HepG2 (cell line): ENCODE results near the gene MGST2. TPM values are rescaled to one million over a fixed set of nuclear protein-coding genes. Genes with fewer than 3 reads are reported as not detected.
A peak's percentile ranks its signal among the peaks of the same experiment; 100 is the strongest.

ENCODE experiments used
- ARID5B ChIP-seq: IDR thresholded peaks from 2 replicates; pipeline ENCODE4 v1.4.0; 2020; ENCODE audit warnings: mild to moderate bottlenecking, missing genetic modification reagents
- BCLAF1 ChIP-seq: fragments of 450-650 bp; IDR thresholded peaks from 2 replicates; pipeline ENCODE4 v1.6.1; 2017; ENCODE audit warnings: mild to moderate bottlenecking
- EED ChIP-seq: sonication (generic); formaldehyde crosslinking; IDR thresholded peaks from 2 replicates; pipeline ENCODE4 v1.5.0; 2020; ENCODE audit warnings: mild to moderate bottlenecking, missing genetic modification reagents
- GATAD2A ChIP-seq: IDR thresholded peaks from 2 replicates; pipeline ENCODE4 v1.6.1; 2016
- HNF1A ChIP-seq, 2 experiments: sonication (generic) in 1 of 2; formaldehyde crosslinking in 1 of 2; IDR thresholded peaks; 2 replicates each; pipeline versions ENCODE4 v1.4.0 to v1.6.1; 2016 to 2020; ENCODE audit warnings: borderline replicate concordance in 1 of 2, low read depth in 1 of 2, mild to moderate bottlenecking in 1 of 2, missing genetic modification reagents in 1 of 2
- LRRFIP1 ChIP-seq: sonication (generic); formaldehyde crosslinking; conservative IDR thresholded peaks from 2 replicates; pipeline ENCODE4 v1.4.0; 2020; ENCODE audit warnings: missing genetic modification reagents
- MTA1 ChIP-seq: sonication (generic); formaldehyde crosslinking; IDR thresholded peaks from 2 replicates; pipeline ENCODE4 v1.4.0; 2020; ENCODE audit warnings: missing genetic modification reagents, mild to moderate bottlenecking, borderline replicate concordance
- PHB2 ChIP-seq: fragments of 450-650 bp; IDR thresholded peaks from 2 replicates; pipeline ENCODE4 v1.6.1; 2018; ENCODE audit not compliant: partially characterized antibody
- THAP7 ChIP-seq: sonication (generic); formaldehyde crosslinking; IDR thresholded peaks from 2 replicates; pipeline ENCODE4 v1.8.1; 2023; ENCODE audit warnings: mild to moderate bottlenecking, missing genetic modification reagents
- ZNF317 ChIP-seq: sonication (generic); formaldehyde crosslinking; IDR thresholded peaks from 2 replicates; pipeline ENCODE4 v1.5.0; 2020; ENCODE audit warnings: mild to moderate bottlenecking, missing genetic modification reagents
- ZNF331 ChIP-seq: sonication (generic); formaldehyde crosslinking; IDR thresholded peaks from 2 replicates; pipeline ENCODE4 v1.4.0; 2020; ENCODE audit warnings: missing genetic modification reagents
- ZNF468 ChIP-seq: sonication (generic); formaldehyde crosslinking; IDR thresholded peaks from 2 replicates; pipeline ENCODE4 v1.8.0; 2022; ENCODE audit warnings: mild to moderate bottlenecking, moderate library complexity, missing genetic modification reagents
- ZNF567 ChIP-seq: sonication (generic); formaldehyde crosslinking; IDR thresholded peaks from 2 replicates; pipeline ENCODE4 v1.8.1; 2023; ENCODE audit warnings: mild to moderate bottlenecking, missing genetic modification reagents, borderline replicate concordance
- polyA plus RNA-seq, 8 experiments: library from polyadenylated mRNA; depleted of rRNA in 3 of 8; stranded (reverse) in 7 of 8; unstranded in 1 of 8; fragments of >200 nt; fragmentation: Illumina TruSeq in 4 of 8; extraction: Trizol in 4 of 8; gene quantifications; 2 replicates each; pipeline versions ENCODE4 v1.2.1 to v1.2.3, GENCODE V29; 2011 to 2016; ENCODE audit warnings: low read depth in 4 of 8, missing spikeins in 1 of 8, mixed read lengths in 1 of 8; ENCODE audit not compliant: insufficient read depth in 1 of 8
- total RNA-seq, 5 experiments: library from RNA; depleted of rRNA; stranded (reverse); fragments of >200 nt; fragmentation: Illumina TruSeq; extraction: Trizol; gene quantifications; 2 replicates each; pipeline ENCODE4 v1.2.3, GENCODE V29; 2016; ENCODE audit warnings: low read depth in 1 of 5

Gene MGST2
- total and polyA plus RNA-seq, 2 of the 13 experiments (the other 11 are each of a cell fraction or from before 2014, with no cell fraction given): 205 to 416 TPM

- no peak for TF ChIP-seq ZNF468
- no peak for TF ChIP-seq EED
- no peak for TF ChIP-seq PHB2
- peak; percentile 83 for TF ChIP-seq GATAD2A (CRISPR knock-in tag)
- TF ChIP-seq ZNF317: 0 out of 2 replicates have a peak, but pooled peaks have one; percentile 31
- TF ChIP-seq ZNF567: no peak
- TF ChIP-seq ARID5B (CRISPR knock-in tag): peak; percentile 88
- TF ChIP-seq LRRFIP1 (CRISPR knock-in tag): no peak
- TF ChIP-seq ZNF331 (CRISPR knock-in tag): 0 out of 2 replicates have a peak, but pooled peaks have one; percentile 23
- TF ChIP-seq BCLAF1: no peak
- TF ChIP-seq HNF1A (IDR thresholded peaks at IDR 0.05; ENCODE audit: low read depth): peak; percentile 38; the same call in 1 of the 2 replicates
- peak; percentile 82; the same call in 1 of the 2 replicates for TF ChIP-seq HNF1A (CRISPR knock-in tag; IDR thresholded peaks at IDR 0.05; ENCODE audit: borderline replicate concordance)
- peak; percentile 96 for TF ChIP-seq MTA1 (CRISPR knock-in tag)
- TF ChIP-seq THAP7 (CRISPR knock-in tag): 0 out of 2 replicates have a peak, but pooled peaks have one; percentile 66
Measured at GRCh38 chr4:139665690-139666529, at the start of gene MGST2 (continued).
